Fibroblast of the conjunctiva (primary cell): ENCODE measurements around the gene TMEM120B.

Experiments used
- DNase-seq: peaks from one replicate; pipeline ENCODE4 v3.0.0-alpha.2; 2010; ENCODE audit warnings: low read depth

TMEM120B gene

DNA sequence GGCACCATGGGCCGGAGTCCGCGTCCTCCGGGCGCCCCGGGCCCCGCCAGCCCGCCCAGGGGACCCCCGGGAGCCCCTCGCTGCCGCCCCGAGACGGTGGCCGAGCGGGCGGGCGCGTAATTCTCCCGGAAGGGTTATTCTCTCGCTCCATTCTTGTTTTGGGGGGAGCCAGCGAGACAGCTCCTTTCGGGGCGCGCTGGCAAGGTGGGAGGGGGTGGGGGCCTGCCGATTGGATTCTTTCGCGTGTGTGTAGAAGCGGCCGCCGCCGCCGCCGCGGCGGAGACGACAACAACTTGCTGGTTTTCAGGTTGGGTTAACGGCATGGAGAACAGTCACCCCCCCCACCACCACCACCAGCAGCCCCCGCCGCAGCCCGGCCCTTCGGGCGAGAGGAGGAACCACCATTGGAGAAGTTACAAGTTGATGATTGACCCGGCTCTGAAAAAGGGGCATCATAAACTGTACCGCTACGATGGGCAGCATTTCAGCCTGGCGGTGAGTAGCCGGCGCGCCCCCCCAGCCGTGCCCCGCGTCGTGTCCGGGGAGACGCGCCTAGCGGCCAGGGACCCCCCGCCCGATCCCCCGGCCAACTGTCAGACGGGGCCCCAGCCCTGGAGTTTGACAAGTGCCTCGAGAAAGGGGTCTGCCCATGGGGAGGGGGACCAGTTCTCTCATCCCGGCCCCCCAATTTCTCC, 92.0 kb downstream of the TMEM120B start:
- DNase-seq = no peak

DNA sequence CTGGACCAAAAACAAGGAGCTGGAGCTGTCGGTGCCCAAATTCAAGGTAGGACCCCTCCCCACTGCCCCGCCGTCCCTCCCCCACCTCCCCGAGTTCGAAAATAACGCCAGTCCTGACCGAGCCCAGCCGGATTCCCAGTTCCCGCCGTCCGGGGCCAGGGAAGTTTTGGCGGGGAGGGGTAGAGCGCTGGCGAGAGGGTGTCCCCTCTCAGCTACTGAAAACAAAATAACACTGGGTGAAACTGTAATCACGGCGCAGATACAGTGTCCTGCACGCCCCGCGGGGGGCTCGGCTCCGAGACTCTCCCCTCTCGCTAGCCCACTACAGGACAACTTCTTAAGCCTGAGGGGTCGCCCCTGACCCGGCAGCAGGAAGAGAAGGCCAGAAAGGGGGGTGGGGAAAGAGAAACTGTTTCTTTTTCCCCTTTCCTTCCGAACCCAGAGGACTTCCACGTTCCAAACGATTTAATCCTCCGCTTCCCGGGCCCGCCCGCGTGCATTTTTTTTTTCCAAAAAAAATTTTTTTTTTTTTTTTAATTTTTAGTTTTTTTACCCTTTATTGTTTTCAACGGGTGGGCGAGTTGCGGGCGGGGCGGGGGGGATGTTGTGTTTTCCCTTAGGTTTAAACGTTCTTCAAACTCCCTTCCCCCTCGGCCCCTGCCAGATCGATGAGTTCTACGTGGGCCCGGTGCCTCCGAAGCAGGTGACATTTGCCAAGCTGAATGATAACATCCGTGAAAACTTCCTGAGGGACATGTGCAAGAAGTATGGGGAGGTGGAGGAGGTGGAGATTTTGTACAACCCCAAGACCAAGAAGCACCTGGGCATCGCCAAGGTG, 92.8 kb downstream of the TMEM120B start:
- DNase-seq = no peak

DNA sequence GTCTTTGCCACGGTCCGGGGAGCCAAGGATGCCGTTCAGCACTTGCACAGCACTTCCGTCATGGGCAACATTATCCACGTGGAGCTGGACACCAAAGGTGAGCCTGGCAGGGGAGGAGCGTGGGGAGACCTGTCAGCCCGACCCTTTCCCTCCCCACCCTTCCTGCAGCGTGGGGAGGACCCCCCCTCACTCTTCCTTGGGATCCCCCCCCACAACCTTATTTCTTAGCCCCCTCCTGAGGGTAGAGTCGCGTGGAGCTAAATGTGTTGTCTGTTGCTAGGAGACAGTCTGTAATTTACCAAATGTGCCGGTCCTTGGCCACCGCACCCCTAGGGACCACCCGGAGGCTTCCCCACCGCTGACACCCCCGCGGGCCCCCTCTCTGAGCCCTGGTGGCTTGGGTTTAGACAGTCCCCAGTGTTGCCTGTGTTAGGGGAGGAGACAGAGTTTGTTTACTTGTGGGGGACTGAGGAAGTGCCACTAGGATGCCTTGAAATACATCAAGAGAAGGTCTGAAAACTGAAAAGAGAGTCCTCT, 93.5 kb downstream of the TMEM120B start:
- no peak for DNase-seq

- no peak for DNase-seq
These were observed 94.2 kb downstream of the TMEM120B start for GRCh38 chr12:121806546-121807423.

DNA sequence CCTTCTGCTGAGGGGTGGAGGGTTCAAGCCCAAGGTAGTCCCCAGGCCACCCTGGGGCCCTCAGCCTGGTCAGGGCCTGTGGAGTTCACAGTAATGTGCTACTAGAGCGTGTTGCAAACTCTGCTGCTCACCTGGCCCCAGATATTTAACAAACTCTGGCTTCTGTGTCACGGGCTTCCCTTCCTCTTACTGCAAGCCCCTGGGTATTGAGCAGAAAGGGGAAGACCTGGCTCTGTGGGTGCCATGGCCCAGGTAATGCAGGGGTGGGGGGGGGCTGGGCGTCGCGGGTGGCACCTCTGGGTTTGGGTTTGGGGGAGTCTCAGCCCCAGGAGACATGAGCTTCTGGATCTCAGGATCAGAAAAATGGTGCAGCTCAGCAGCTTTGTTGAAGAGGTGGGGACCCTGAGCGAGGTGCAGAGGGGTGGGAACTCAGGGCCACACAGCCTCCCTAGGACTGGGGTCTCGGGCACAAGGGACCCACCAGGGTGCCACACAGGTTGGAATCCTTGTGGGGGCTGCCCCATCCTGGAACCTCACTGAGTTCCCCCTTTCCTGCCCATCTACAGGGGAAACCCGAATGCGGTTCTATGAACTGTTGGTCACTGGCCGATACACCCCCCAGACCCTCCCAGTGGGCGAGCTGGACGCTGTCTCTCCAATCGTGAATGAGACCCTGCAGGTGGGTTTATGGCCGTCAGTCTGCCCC, 95.2 kb downstream of the TMEM120B start:
- no peak for DNase-seq

DNA sequence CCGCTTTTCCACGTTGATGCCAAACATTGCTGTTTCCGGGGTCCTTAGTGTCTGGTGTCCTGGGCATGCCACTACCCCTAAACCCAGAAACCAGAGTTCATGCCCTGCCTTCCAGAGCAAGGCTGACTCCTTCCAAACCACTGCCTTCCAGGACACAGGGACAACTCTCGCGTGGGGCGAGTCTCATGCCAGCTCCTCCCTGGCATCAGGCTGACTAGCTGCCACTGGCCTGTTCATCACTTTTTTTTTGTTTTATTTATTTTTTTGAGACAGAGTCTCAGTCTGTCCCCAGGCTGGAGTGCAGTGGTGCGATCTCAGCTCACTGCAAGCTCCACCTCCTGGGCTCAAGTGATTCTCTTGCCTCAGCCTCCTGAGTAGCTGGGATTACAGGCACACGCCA, 96.1 kb downstream of the TMEM120B start:
- no peak for DNase-seq

DNA sequence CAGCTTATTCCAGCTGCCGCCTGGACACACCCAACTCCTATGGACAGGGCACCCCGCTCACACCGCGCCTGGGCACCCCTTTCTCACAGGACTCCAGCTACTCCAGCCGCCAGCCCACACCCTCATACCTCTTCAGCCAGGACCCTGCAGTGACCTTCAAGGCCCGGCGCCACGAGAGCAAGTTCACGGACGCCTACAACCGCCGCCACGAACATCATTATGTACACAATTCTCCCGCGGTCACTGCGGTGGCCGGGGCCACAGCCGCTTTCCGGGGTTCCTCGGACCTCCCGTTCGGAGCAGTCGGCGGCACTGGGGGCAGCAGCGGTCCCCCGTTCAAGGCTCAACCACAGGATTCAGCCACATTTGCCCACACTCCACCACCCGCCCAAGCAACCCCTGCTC, 97.2 kb downstream of the TMEM120B start:
- DNase-seq = no peak

- DNase-seq = no peak
These were observed 97.8 kb downstream of the TMEM120B start for GRCh38 chr12:121810234-121810817.

- no peak for DNase-seq
These were observed 98.4 kb downstream of the TMEM120B start for GRCh38 chr12:121810833-121811433.

DNA sequence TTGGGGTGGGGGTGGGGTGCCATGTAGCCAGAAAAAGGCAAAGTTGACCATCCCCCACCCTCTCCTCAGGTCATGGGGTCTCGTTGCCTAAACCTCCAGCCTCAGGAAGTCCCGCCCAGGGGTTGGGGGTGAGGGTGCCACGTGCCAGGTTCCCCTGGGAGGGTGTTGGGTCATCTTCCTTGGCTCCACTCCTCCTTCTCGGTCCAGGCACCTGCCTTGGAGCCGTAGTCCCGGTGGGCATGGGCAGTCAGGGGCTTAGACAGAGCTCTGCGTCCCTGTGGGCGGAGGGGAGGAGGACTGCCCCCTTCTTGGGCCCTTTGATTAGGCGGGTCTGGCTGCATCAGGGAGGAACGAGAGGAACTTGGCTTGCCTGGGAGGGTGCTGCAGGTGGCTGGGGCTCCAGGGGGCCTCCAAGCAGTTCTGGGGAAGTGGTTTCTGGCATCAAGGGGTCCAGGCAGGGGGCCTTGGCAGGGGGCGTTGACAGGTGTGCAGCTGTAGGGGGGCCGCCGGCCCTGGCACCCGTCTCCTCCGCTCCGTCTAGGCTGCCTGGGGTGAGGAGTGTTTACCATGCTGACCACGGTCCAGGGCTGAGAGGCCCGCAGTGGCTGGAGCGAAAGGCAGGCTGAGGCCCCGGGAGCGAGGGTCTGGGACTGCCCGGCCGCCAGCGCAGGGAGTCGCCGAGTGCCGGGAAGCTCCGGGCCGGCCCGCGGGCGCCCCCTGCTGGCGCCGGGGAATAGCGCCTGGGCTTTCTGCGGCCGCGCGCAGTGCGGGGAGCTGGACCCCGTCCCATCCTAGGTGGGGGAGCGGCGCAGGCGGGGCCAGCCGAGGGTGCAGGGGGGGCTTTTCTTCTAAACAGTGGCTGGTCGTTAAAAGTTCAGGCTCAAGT, 99.1 kb downstream of the TMEM120B start:
- no peak for DNase-seq

- no peak for DNase-seq
These were observed 99.8 kb downstream of the TMEM120B start for GRCh38 chr12:121812320-121812871.

DNA sequence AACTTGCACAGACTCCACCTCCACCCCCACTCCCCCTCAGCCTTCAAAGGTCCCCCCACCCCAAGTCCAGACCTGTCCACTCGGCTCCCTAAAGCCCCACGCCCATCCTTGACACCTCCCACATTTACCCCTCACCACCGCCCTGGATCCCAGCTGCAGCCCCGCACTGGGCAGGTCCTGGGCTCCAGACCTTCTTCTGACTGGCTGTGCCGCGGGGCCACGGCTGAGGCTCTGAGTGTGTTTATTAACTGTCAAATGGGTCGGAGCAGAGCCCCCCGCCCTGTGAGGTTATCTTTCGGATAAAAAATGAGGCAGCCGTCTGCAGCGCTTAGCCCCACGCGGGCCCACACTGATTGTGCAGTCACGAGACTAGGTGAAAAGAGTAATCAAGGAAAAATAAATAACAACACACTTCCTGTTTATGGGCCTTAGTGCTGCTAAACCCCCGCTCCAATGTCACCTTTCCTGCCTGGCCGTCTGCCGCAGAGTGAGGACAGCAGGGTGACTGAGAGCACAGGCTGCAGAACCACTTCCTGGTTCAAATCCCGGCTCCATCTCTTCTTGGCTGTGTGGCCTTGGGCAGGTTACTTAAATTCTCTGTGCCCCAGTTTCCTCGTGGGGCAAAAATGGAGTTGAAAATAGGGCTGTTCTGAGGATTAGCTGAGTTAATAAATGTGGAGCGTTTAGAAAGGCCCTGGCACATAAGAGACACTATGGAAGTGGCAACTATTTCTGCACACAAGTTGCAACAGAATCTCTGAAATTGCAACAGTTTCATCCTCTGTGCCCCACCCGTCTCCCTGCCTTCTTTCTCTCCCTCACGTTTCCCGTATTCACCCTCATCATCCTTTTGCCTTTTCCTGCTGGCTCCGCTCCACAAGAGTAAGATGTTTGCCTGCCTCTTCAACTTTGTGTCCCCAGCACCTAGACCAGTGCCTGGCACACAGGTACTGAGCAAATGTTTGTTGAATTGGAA, 100.7 kb downstream of the TMEM120B start:
- no peak for DNase-seq

DNA sequence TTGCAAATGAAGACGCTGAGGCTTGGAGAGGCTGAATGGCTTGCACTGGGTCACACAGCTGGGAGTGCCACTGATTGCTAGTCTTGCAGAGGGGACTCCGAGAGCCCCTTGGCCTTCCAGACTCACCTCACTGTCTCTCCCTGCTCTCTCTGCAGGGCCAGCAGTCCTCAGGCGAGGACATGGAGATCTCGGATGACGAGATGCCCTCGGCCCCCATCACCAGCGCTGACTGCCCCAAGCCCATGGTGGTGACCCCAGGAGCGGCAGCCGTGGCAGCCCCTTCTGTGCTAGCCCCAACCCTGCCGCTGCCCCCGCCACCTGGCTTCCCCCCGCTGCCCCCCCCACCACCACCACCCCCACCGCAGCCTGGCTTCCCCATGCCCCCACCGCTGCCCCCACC, 101.4 kb downstream of the TMEM120B start:
- DNase-seq = no peak

DNA sequence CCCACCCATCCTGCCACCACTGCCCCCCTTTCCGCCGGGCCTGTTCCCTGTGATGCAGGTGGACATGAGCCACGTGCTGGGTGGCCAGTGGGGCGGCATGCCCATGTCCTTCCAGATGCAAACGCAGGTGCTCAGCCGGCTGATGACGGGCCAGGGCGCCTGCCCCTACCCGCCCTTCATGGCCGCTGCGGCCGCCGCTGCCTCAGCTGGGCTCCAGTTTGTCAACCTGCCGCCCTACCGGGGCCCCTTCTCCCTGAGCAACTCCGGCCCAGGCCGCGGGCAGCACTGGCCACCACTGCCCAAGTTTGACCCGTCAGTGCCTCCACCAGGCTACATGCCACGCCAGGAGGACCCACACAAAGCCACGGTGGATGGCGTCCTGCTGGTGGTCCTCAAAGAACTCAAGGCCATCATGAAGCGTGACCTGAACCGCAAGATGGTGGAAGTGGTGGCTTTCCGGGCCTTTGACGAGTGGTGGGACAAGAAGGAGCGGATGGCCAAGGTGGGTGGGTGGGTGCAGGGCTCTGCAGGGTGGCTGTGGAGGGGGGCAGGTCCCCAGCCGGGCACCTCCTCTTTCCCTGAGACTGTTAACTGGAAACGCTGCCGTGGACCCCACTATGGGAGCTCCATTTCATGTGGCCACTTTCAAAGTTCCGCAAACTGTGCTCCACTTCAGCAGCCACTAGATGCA, 102.0 kb downstream of the TMEM120B start:
- no peak for DNase-seq

DNA sequence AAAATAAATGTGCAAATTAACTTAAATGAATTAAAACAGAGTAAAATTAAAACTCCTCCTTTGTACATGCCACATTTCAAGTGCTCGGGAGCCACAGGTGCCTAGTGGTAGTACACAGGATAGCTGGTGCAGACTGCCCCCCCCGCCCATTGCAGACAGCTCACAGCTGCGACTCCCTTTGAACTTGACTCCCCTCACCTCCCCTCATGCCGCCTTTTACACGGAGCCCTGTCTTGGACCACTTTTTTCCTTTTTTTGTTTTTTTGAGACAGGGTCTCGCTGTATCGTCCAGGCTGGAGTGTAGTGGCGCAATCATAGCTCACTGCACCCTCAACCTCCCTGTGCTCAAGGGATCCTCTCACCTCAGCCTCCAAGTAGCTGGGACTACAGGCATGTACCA, 102.7 kb downstream of the TMEM120B start:
- no peak for DNase-seq

GRCh38 chr12:121816925-121817647, 104.5 kb downstream of the TMEM120B start:
- no peak for DNase-seq

GRCh38 chr12:121817648-121818043, 105.1 kb downstream of the TMEM120B start:
- DNase-seq = no peak
